Neural progenitor cell (in vitro differentiated cells): ENCODE measurements around the gene KIFC3.

ENCODE experiments used
- CTCF ChIP-seq: fragments of 200-600 bp; sonication (generic); IDR thresholded peaks from 2 replicates; pipeline ENCODE4 v1.5.1; 2017; ENCODE audit warnings: antibody characterized with exemption, mild to moderate bottlenecking
- EZH2phosphoT487 ChIP-seq: fragments of 200-600 bp; sonication (generic); IDR thresholded peaks from 2 replicates; pipeline ENCODE4 v1.6.1; 2017; ENCODE audit warnings: antibody characterized with exemption

GRCh38 chr16:57783883-57784282 is 18.4 kb downstream of the KIFC3 start:
- TF ChIP-seq CTCF = no peak
- no peak for TF ChIP-seq EZH2phosphoT487
